A673 (cell line): ENCODE results near the gene NAALADL2.

Experiments
- EZH2 ChIP-seq: fragments of 200-600 bp; sonication (generic); IDR thresholded peaks from 2 replicates; pipeline ENCODE4 v1.6.1; 2017; ENCODE audit warnings: borderline replicate concordance, low read depth, mild to moderate bottlenecking, mixed read lengths, antibody characterized with exemption, low read length; ENCODE audit not compliant: poor library complexity, severe bottlenecking
- TF ChIP-seq, protein P1 (sequence below): fragments of 300-800, 200-600 bp; sonication (generic); conservative IDR thresholded peaks from 2 replicates; pipeline ENCODE4 v1.5.1; 2017; ENCODE audit warnings: low read depth, mild to moderate bottlenecking, antibody characterized with exemption, low read length, moderate library complexity, mixed read lengths

DNA sequence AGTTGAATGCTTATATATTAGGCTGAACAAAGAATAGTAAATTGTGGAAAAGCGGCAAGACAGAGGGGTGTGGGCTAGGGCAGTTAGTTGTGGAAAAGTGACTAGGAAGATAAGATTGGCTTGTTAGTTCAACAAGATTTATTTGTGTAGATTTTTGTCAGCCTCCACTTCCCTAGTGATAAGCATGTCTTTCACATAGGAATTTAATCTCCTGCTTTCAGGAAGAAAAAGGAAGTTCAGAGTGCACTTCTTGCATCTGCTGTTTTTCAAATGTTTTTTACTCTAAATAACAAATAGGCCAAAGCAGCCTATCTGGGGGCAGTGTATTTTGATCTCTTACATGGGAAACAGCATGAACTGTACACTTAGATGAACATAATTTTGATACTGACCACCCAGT is 919.9 kb downstream of the NAALADL2 start:
- TF ChIP-seq, protein P1, sequence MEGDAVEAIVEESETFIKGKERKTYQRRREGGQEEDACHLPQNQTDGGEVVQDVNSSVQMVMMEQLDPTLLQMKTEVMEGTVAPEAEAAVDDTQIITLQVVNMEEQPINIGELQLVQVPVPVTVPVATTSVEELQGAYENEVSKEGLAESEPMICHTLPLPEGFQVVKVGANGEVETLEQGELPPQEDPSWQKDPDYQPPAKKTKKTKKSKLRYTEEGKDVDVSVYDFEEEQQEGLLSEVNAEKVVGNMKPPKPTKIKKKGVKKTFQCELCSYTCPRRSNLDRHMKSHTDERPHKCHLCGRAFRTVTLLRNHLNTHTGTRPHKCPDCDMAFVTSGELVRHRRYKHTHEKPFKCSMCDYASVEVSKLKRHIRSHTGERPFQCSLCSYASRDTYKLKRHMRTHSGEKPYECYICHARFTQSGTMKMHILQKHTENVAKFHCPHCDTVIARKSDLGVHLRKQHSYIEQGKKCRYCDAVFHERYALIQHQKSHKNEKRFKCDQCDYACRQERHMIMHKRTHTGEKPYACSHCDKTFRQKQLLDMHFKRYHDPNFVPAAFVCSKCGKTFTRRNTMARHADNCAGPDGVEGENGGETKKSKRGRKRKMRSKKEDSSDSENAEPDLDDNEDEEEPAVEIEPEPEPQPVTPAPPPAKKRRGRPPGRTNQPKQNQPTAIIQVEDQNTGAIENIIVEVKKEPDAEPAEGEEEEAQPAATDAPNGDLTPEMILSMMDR = no peak
- no peak for TF ChIP-seq EZH2
